GM19452 (cell line): ENCODE measurements around the gene TIGD6.

ENCODE experiments used
- ATAC-seq: cut with Tn5 transposase; IDR thresholded peaks from one replicate; pipeline ENCODE4 v1.9.1; 2021; ENCODE audit not compliant: unreplicated experiment

Gene TIGD6

DNA sequence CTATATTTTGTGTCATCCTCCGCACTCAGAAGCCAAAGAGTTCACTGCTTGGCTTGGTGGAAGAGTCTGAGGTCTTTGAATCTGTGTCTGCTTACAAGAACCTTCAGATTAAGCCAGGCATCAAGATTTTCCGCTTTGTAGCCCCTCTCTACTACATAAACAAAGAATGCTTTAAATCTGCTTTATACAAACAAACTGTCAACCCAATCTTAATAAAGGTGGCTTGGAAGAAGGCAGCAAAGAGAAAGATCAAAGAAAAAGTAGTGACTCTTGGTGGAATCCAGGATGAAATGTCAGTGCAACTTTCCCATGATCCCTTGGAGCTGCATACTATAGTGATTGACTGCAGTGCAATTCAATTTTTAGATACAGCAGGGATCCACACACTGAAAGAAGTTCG, 19.2 kb downstream of the TIGD6 start:
- ATAC-seq = no peak

DNA sequence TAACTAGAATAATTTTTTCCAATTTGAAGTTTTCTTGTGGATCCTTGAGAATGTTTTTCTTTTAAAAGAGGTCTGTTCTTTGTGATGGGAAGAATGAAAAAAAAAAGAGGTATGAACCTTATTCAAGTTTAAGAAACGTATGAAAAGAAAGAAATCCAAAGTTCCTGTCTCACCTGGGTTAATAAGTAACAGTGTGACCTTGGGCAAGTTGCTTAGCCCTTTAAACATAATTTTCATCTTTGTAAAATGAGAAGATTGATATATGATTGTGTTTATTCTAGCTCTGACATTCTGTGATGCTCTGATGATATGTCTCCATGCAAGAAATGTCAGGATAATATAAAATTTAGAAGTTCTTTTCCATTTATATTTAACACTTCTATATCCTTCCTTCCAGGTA, 20.6 kb downstream of the TIGD6 start:
- no peak for ATAC-seq

DNA sequence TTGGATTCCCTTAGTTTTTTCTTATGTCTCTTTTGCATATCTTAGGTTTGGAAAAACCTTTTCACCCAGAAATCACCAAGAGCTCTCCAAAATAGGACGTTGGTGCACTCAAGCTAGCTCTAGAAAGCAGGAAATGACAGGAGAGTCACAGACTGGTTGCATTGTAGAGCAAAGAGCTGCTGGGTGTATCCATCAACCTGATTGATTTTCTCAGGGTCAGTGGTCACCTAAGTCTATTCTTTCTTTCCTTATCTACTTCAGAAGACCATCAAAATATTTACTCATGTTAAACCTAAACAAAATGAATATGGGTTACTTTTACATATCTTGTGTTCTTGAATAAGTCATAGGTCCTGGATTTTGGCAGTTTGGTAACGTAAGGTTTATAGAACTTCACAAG, 25.0 kb downstream of the TIGD6 start:
- no peak for ATAC-seq

DNA sequence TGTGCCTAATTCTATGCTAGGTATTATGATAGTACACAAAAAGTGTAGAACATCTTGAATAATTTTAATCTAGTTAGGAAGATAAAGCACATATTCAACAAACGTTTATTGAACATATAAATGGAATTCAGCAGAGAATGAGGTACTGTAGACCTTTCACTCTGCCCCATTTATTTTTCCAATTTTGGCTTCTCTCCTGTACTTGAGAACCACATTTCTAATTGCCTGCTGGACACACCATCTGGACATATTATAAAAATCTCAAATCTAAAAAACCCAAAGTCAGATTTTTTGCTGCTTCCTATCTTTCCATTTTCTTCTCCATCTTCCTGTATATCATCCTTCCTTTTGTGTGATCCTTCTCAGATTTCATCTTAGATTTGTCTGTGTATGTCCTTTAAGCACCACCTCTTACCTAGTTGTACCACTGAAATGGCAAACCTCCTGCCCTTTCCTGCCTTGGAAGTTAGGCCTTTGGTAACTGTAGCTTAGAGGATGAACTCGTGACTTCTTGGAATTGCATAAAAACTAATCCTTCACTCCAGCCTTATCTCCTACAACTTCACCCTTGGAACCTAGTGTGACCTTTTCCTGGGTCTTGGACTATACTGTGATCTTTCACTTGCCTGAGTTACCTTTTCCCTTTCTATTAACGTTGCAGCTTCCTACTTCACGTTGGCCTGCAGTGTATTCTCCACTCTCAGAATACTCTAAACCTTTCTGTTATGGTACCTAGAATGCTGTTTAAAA, 31.1 kb downstream of the TIGD6 start:
- no peak for ATAC-seq

DNA sequence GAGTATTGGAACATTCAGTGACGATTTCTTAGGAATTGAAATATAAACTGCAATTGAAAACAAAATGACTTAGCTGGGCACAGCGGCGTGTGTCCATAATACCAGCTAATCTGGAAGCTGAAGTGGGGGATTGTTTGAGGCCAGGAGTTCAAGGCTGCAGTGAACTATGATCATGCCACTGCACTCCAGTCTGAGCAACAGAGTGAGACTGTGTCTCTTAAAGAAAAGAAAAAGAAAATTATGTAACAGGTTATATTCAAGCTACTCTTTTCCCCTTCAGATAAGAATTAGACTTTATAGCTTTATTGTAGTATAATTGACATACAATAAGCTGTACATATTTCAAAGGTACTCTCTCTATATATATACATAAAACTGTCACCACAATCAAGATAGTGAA, 33.5 kb downstream of the TIGD6 start:
- no peak for ATAC-seq

DNA sequence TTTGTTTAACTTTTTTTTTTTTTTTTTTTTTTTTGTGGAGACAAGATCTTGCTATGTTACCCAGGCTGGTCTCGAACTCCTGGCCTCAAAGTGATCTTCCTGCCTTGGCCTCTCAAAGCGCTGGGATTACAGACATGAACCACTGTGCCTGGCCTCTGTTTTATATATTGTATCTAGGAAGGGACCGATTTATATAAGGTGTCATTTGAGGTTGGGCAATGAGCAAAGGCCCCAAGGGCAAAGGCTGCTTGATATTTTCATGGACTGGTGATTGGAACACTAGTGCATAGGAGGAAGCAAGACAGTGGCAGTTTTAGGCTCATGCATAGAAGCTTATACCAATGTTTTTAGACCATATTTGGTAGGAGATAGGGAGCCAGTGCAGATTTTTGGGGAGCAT, 36.7 kb downstream of the TIGD6 start:
- ATAC-seq = no peak

DNA sequence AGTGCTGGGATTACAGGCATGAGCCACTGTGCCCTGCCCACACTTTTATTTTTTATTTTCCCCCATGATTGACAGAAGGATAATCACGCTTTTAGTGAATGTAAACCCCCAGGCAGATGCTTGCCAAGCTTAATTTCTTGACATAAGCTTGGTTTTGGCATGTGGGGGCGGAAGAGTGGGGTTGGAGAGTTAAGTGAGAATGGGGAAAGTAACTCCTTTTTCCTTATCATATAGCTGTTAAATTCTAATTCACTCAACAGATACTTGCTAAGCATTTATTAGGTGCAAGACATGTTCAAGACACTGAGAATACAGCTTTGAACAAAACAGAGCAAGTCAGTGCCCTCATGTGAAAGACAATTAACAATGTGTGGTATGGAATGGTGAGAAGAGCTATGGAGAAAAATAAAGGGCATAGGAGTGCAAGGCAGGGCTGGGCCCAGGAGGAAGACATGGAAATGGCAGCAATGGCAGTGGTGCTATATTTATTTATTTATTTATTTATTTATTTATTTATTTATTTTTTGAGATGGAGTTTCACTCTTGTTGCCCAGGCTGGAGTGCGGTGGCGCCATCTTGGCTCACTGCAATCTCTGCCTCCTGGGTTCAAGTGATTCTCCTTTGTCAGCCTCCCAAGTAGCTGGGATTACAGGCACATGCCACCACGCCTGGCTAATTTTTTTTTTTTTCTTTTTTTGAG, 37.7 kb downstream of the TIGD6 start:
- no peak for ATAC-seq

DNA sequence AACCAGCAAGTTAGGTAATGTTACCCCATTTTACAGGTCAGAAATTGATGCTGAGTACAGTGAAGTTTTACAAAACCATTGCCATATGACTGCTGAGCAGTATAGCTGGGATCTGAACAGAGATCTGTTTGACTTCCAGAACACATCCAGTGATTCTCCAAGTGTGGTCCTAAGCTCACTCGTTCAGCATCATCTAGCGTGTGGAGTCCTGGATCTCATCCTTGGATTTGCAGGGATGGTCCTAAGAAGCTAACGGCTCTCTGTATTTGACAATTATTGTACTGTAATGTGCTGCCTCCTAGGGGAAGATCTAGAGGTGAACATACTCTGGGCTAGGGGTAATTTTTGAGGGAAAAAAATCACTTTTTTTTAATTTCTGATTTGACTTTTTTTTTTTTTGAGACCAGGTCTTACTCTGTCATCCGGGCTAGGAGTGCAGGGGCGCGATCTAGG, 38.5 kb downstream of the TIGD6 start:
- ATAC-seq = no peak

DNA sequence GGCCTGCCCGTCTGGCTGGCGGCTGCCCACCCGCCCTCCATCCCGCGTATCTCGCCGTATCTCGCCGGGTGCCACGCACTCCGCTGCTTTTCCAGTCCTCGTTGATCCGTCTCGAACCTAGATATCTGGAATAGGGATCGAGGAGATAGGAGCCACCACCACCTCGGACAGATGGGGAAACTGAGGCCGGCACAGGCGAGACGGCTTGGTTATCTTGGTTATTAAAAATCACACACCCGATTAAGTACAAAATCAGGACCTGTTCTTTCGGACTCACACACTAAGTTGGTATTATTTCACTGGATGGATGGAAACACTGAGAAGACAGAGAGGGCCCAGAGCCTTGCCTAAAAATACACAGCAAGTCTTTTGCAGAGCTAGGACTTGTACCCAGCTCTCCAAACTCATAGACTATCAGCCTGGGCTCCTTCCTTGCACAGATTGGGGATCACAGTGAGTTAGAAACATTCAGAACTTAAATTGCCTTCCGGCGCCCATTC, 39.2 kb downstream of the TIGD6 start:
- ATAC-seq = no peak

DNA sequence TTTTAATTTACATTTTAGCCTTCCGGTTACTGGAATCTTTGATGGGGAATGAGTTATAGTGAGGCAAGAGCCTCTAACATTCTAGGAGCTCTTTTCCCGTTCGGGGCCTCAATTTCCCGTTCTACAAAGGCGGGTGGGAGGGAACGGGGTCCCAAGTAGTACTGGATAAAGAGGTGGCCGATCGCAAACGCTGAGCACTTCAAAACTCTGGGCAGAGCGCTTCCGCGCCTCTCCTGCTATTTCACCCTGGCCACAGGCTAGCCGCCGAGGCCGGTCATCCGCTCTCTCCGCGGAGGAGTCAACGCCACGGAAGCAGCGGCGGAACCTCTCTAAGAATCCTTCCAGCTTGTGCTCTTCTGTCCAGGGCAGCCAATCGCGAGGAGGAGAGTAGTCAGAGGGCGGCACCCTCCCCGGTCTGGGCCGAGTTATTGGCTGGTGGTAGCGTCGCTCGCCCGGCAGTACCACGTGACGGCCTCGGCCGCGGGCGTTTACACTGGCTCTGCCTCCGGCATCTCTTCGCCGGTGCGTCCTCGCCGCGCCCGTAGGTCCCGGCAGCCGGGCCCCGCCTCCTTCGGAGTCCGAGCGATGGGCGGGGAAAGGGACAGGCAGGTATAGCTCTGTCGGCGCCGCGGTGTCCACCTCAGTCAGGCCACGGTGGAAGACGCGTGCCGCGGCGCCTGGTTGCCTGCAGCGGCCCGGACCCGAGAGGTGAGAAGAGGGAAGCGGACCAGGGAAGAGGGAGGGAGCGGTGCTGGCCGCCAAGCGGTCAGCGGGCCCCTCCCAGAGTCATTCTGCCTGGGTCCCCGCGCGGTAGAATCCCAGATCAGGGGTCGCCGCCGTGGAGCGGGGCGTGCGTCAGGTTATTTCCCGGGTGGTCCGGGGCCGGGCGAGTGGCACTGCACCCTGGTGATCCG, 39.9 kb downstream of the TIGD6 start, which contains the start of gene SLC26A2:
Gene SLC26A2 (plus strand): TSS at position 487 of the 914 bp plus-strand sequence. CDS start 16,895 bp downstream, outside the sequence.
- ATAC-seq = peak; percentile 99

DNA sequence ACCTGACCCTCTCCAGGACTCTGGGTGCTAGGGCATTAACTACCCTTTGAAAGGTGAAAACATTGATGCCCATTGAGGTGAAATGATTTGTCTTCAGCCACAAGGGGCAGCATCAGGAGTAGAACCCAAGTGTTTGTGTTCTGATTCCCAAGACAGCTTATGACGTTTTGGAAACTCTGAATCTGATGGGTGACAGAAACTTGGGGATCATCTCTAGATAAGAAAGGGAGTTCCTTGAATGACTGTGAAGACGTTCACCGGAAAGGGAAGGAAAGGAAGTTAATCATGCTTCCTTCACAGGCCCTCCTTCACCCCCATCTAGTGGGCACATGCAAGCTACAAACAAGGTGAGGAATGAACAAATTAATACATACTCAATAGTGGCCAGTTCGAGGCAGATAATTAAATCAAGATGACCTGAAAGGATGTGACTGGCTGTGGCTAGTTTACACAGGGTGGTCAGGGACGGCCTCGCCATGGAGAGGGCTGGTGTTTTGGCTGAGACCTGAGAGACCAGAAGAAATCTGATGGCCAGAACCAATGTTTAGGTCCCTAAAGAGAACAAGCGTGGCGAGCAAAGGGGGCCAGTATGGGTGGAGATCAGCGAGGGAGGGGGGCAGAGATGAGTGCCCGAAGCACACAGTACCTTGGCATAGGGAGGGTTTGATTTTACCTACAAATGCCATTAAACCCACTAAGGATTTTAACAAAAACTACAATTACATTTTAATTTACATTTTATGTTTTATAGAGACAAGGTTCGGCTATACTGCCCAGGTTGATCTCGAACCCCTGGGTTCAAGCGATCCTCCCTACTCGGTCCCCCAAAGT, 40.8 kb downstream of the TIGD6 start:
- ATAC-seq = no peak

DNA sequence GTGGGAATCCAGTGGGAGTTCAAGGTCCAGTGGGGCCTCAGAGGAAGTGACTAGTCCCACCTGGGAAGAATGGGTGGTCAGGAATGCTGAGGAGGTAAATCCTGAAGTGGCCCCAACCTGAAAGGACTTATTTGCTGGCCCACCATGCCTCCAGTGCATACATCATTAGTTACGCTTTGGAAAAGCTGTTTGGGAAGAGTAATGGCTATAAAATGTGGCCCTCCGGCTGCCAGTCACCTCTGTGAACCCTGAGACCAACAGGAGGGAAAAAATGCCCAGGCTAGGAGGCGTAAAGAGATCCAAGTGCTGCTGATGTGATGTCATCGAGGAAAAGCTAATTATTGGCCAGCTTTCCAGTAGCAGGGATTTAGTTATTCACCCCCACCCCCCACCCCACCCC, 42.6 kb downstream of the TIGD6 start:
- no peak for ATAC-seq

DNA sequence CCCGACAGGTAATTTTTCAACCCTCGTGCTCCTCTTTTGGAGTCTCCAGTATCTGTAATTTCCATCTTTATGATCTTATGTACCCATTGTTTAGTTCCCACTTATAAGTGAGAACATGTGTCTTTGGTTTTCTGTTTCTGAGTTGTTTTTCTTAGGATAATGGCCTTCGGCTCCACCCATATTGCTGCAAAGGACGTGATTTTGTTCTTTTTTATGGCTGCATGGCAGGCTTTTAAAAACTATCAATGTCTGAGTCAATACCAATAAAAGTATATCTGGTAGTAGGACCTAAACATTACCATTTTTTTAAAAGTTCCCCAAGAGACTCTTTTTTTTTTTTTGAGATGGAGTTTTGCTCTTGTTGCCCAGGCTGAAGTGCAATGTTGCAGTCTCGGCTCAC, 43.8 kb downstream of the TIGD6 start:
- ATAC-seq = no peak

DNA sequence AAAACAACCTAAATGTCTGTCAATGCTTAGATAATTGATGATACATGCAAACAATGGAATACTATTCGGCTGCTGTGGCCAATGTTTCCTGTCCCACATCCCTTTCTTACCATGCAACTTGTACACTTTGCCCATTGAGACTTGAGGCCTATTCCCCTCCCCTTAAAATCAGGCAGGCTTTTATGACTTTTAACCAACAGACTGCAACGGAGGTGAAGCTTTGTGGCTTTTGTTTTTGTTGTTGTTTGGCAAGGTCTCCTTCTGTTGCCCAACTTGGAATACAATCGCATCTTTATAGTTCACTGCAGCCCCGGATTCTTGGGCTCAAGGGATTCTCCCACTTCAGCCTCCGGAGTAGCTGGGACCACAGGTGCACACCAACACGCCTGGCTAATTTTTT, 45.7 kb downstream of the TIGD6 start:
- ATAC-seq = no peak

DNA sequence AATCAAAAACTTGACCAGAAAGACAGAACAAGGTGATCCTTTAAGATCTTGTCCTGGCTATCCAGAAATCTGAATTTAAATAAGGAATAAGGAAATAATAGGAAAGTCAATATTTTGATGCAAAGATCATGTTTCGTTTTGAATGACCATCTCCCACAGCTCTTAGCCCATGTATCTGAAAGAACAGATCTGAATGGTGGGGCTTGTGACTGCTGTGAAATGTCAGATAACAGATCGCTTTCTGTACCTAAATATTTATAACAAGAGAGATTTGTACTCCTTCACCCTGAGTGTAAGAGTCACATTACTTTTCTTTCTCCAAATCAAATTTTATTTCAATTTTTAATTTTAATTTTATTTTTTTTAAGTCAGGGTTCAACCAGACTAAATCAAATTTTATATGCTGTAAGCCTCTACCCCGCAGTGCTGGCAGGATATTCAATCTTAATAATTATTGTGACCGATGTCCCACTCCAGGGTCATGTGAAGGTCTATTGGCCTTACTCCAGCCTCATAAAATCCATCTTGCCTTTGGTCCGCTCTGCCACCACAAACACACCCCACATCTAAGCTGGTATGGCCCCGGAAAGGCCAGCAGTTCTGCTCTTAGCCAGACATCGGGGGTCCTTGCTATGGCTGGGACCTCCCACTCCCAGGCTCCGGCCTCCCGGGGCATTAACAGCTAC, 46.9 kb downstream of the TIGD6 start:
- ATAC-seq = no peak

DNA sequence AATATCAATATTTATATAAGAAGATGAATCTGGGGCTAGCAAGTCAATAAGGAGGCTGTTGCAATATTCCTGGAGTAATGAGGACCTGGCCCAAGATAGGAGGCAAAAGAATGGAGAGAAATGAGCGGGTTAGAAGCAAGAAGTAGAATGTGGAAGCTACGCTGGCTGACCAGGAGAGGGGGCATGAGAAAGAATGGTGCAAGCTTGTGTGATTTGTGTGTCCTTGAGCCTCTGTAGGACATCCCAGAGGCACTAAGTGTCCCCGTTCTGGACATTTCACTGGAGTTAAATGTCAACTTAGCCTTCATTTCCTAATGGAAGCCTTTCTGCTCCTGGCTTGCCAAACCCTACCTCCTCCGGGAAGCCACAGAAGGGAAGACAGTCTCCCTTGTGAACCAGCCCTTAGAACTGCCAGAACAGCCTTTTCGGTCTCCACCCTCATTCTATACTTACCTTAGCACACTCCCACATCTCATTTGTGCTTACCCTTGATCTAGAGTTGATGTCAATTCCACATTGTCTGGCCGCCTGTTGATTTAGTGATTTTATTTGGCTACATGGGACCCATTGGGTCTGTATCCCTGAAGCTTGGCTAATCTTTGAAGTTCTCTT, 49.2 kb downstream of the TIGD6 start:
- no peak for ATAC-seq

DNA sequence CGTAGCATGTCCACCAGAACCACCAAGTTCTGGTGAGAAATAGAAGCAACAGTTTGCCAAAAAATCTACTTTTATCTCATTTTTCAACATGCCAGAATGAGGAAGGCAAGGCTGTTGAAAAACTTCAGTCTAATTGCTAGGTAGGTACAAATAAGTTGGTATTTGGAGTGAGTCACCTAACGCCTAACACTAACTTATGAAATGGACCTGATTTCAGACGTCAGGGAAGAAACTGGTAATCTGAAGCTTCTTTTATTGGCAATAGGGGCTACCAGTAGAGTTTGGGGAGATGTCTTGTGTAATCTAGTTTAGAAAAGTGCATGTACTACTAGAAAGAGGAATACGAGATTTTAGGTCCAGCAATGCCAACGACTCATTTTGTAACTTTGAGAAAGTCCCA, 51.5 kb downstream of the TIGD6 start:
- no peak for ATAC-seq

DNA sequence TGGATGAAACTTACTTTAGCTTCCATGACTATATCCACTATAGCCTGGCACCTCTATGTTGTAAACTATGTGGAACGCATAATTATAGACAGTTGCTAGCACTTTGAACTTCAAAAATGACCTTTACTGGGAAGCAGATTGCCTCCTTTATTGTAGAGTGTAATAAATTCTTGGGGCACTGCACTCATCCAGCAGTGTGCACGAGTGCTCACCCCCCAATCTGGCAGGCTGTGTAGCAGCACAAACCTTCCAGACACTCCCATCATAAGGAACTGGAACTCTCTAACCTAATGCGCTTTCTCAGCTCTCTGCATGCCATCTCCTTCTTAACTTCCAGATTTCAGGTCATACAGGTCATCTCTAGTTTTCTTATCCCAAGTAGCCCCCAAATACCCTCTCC, 54.3 kb downstream of the TIGD6 start:
- ATAC-seq = no peak

DNA sequence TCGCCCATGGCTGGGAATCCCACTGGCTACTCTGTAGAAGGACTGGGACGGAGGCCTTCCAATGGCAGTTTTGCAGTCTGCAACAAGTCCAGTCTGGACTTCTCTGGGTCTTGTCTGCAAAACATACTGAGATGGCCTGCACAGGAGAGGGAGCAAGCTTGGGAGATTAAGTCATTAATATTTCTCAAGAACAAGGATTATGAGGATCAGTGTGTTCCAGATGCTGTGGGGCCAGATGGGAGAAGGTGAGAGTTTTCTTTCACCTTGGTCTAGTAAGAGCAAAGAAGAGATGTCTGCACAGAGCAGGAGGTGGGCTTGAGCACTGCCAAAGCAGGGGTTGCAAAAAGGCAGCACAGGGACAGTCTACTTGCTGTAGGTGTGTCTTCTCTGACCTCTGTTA, 55.8 kb downstream of the TIGD6 start, which contains the start of gene PDE6A:
Gene PDE6A (minus strand): TSS at position 128 of the 400 bp plus-strand sequence. CDS start 120 bp downstream, at position 8.
- ATAC-seq = no peak
